NT2/D1 (cell line): ENCODE results near the gene LAMB4.

ENCODE experiments used
- YY1 ChIP-seq: IDR thresholded peaks from 2 replicates; pipeline ENCODE4 v1.6.1; 2011; ENCODE audit not compliant: insufficient read length, insufficient read depth
- ZNF274 ChIP-seq: IDR thresholded peaks from 2 replicates; pipeline ENCODE4 v1.6.1; 2011; ENCODE audit warnings: mild to moderate bottlenecking, low read depth, low read length

DNA sequence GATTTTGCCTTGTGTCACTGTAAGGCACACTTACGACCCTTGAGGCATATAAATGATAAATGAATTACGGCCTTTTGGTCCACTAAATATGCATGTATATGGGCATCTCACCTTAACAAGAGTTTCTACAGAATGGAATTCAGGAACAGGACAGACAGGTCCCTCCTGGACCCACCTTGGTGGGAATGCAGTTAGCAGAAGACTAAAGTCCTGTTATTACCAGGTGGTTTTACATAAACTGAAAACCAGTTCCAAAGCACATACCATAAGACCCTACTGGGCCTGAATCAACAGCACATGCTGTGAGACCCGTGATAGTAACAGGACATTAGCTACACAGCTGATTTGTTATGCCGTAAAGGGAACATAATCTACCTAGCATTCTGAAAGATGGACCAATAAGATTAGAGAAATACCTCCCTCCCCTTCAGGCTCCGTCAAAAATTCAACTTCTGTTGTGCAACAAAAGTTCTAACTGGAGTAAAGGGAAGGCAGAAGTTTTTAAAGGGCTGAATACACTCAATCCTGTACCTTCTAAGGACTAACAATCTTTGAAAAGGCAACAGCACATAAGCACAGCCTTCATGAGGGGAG, 151.2 kb downstream of the LAMB4 start:
- TF ChIP-seq ZNF274 (no peak), YY1 (no peak)
